GM21723 (cell line): ENCODE data around the gene KCNAB1.
A peak's percentile ranks its signal among the peaks of the same experiment; 100 is the strongest.

Experiments
- ATAC-seq: cut with Tn5 transposase; IDR thresholded peaks from one replicate; pipeline ENCODE4 v1.9.1; 2021; ENCODE audit warnings: mild to moderate bottlenecking, moderate library complexity; ENCODE audit not compliant: unreplicated experiment

KCNAB1 gene

GRCh38 chr3:156305672-156306071 lies 185.3 kb downstream of the KCNAB1 start:
- ATAC-seq, result no peak

DNA sequence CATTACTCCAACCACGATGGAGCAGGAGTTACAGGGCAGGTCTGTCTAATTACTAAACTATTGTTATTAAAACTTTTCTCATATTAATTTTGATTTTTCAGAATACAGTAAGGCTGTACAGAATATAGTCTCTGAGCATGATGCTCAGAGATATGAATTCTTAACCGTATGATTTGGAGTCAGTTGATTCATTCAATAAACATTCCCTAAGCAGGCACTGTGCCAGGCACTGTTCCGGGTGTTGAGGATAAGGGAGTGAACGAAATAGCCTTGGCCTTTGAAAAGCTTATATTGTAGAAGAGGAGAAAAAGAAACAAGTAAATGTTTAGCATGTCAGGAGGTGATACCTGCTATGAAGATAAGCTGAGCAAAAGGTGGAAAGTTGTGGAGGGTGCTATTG lies 187.3 kb downstream of the KCNAB1 start:
- ATAC-seq, result no peak

DNA sequence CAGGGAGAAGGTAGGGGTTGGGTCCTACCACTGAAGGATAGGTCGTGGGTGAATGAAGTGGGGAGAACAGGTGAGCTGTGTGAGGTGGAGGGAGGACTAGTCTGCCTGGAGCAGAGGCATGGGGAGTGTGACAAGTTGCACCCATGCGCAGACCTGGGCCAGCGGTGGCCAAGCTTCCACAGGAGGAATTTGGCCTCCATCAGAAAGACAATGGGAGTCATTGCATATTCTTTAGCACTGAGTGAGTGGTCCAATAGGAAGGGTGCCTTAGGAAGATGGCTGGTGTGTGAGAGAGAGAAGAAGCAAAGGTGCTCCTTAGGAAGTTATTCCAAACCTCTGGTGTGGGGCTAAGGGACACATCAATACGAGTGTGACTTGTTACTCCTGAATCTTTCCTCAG lies 191.1 kb downstream of the KCNAB1 start:
- no peak for ATAC-seq

- ATAC-seq, result no peak
These were observed 191.6 kb downstream of the KCNAB1 start for GRCh38 chr3:156311930-156312329.

DNA sequence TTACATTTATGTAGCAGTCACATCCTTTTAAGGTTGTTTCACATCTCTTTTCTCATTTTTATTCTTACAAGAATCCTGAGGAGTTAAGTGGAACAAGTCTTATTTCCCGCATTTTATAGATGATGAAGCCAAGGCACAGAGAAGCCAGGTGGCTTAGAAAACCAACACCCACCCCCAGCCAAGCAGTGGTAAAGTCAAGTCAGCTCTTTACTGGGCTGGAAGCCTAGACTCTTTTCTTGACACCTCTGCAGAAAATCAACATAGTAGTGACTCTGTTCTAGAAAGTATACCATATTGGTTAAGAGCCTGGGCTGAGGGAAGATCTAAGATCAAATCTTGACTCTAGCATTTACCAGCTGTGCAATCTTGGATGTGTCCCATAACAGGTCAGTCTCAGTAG lies 195.7 kb downstream of the KCNAB1 start:
- no peak for ATAC-seq

- ATAC-seq, result no peak
These were observed 197.2 kb downstream of the KCNAB1 start for GRCh38 chr3:156317462-156318074.

DNA sequence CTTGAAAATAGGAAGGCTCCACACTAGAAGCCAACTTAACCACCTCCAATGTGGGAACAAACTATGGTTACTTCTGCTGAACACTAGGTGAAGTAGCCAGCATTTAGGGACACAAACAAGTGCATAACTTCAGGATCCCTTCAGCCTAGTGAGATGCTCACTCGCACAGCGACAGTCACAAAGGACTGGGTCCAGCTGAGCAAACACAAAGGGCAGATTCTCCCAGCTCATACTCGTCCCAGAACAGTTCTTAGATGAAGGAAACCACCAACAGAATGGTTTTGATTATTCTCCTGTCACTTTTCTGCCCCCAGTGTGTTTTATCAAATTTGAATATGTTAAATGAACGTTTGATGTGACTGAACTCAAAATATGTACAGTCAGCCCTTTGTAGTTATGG lies 201.6 kb downstream of the KCNAB1 start:
- no peak for ATAC-seq

DNA sequence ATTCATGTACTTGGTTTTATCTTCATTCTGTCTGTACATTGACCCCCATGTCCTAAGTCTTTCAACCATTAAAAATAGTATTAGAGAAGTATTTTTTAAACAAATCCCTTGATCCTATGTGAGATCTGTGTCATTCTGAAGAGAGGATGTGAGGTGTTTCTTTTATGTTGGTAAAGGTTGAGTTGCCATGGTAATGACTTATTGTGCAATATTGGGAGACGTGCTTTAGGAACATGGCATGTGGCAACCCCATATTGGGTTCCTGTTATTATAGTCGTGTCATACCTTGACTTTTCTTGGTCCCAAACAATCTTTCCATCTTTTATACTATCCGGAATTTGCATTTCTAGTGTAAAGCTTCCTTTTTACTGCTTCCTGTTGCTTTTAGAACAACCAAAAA lies 203.1 kb downstream of the KCNAB1 start:
- ATAC-seq, result no peak

DNA sequence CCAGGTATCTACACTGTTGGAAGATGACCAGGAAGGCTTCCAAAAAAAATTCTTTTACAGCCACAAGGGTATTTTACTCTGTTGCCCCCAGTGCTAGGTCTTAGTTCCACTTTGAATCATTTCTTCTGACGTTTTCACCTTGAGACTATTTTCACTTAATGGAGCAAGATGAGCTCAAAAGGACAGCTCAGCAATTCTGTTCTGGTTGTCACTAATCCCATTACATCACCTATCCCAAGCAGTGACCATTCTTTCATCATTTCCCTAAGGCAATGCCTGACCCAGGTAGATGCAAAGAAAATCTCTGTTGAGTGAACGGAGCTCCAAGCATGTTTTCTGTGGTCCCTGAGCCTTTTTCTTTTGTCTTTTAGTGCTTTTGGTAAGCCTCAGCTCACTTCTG lies 210.0 kb downstream of the KCNAB1 start:
- ATAC-seq, result no peak

DNA sequence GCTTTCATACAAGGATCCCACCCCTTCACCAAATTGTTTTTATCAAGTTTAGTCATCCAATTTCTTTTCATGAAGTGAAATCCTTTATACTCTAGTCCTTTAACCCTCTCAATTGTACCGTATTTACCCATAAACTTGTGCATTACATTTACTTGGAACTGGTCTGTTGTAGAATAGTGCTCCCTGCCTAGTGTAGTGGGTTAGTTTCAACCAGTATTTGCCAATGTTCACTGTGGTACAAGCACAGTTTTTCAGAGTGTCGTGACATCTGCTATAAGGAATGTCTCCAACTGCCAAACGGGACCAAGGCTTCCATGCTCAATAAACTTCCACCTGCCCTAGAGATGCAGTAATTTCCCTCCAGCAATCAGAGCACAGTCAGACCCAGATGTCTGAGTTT lies 211.9 kb downstream of the KCNAB1 start:
- no peak for ATAC-seq

DNA sequence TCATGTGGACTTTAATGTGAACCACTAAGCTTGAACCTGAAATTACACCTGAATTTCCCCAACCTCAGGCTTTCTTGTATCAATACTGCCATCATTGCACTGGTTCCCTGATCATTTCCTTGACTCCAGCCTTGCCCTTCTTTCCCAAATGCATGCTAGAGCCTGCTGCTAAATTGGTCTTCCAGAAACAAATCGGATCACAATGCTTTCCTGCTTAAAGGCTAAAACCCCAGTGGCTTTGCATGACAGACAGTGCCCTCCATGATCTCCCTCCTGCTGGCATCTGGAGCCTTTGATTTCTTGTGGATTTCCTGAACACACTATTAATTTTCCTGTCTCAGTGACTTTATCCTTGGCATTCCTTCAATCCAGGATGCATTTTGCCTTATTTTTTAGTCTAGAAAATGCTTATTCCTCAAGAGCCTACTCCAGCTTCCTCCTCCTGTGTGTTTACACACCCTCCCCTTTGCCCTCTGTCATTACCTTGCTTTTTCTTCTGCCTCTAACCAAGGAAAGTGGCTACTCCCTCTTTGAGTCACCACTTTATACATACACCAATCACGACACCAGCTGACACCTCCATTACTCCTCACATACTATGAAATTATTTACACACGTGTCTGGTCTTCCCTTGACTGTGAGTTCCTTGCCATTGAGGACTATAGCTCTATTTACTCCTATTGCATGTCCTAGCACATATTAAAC lies 214.6 kb downstream of the KCNAB1 start:
- ATAC-seq, result no peak

DNA sequence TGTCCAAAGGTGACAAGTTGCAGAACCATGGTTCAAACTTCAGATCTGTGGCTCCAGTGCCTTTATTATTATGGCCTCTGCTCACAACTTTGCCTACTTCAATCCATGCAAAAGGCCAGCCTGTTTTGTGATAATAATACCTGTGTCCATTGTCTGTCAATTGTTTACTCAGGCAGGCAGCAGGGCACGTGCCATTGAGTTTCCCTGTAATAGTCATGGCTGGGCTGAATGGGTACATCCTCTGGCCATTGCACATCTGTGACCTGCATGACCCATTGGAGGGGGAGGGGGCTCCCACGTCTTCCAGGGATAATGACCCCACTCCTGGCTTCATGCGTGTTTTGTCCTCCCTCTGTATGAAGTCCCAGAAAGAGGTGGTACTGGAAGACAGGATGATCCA lies 219.1 kb downstream of the KCNAB1 start:
- no peak for ATAC-seq

- ATAC-seq, result no peak
These were observed 221.0 kb downstream of the KCNAB1 start for GRCh38 chr3:156341332-156341731.

DNA sequence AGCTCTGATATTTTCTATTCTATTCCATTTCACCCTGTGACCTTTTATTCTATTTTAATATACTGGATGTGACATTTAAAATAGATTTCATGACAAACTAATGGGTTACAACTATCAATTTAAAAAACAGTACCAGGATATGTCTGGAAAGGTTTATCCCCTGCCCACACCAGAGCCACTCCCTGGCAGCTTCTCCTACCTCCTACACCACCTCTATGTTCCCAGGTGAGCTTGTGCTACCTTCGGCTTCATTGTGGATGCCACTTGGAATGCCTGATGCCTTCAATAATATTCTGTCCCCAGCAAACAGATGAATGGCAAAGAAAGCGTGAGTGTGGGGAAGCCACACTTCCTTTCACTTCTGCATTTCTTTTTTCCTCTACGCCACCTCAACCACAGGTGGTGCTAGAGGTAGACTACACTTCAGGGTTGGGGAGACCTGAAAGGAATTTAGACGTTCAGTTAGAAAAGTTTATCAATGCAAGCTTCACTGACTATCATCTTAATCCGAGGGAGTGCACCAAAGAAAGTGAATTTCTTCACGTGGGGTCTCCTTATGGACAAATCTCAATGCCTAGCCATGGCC lies 221.5 kb downstream of the KCNAB1 start:
- peak; percentile 100 for ATAC-seq

- no peak for ATAC-seq
These were observed 223.8 kb downstream of the KCNAB1 start for GRCh38 chr3:156344215-156344614.

GRCh38 chr3:156349111-156349510 lies 228.7 kb downstream of the KCNAB1 start:
- ATAC-seq, result no peak

DNA sequence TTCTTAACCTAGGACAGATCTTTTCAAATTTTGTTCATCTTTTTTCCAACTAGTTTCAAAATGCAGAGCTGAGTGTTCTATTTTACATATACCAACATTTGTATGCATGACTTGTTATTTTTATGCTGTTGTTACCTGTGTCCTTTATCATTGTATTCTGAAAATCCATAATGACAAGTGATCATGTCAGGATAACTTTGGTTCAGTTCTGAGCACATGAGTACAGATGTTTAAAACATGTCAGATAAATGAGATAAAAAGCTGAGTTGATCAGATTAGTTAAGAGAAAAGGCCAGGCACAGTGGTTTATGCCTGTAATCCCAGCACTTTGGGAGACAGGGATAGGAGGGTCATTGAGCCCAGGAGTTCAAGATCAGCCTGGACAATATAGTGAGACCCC lies 229.6 kb downstream of the KCNAB1 start:
- no peak for ATAC-seq

GRCh38 chr3:156350781-156351180 lies 230.4 kb downstream of the KCNAB1 start:
- no peak for ATAC-seq

- ATAC-seq, result no peak
These were observed 231.4 kb downstream of the KCNAB1 start for GRCh38 chr3:156351783-156352182.

GRCh38 chr3:156352728-156353127 lies 232.3 kb downstream of the KCNAB1 start:
- ATAC-seq, result no peak

DNA sequence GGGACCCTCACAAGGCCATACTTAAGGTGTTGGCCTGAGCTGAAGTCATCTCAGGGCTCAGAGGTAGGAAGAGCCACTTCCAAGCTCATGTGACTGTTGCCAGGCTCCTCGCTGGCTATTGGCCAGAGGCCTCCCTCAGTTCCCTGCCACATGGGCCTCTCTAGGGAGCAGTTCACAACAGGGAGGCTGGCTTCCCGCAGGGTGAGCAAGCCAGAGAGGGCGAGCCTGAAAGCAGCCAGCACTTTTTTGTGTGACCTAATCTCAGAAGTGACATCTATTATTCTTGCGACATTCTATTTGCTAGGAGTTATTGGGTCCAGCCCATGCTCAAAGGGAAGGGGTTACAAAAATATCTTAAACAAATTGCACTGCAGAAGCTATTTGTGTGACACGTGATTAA lies 233.2 kb downstream of the KCNAB1 start:
- no peak for ATAC-seq

DNA sequence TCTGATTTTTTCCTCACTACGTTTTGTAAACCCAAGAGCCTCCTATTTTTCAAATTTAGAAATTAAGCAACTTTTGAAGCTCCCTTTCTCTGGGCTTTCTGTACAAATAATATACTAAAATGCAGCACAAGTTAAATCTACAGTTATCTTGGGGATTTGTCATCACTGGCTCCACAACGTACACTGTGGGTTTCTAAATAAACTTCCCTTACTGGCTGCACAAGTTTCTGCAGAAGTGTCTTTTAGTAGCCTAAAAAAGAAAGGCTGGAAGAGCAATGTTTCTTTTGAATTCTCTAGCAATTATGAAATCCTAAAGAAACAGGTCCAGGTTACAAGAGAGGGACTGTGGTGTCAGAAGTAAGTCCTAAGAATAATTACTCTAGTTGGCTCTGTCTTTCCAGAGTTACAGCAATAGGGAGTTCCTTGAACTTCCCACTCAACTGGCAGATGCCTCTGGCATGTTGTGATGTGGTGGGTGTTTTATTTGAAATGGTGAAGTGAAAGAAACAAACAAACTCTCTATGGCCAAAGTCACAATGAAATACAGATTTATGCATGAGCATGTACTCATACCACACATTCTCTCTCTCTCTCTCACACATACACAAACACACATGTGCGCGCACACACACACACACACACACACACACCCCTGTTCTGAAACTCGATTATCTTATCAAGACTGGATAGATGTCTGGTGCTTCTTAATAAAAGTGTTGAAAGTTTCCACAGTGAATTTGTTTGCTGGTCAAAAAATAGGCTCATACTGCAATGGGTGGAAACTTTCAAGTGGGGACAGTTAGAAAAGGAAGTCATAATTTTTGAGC lies 236.4 kb downstream of the KCNAB1 start:
- ATAC-seq, result no peak
